GM23248 (cell line): ENCODE data around the gene LINC00237.

ENCODE experiments used
- EZH2 ChIP-seq: fragments of 200-600 bp; sonication (generic); IDR thresholded peaks from 2 replicates; pipeline ENCODE4 v1.6.1; 2018; ENCODE audit warnings: antibody characterized with exemption, mild to moderate bottlenecking; ENCODE audit not compliant: insufficient read depth, poor library complexity, severe bottlenecking
- EZH2phosphoT487 ChIP-seq: fragments of 200-600 bp; sonication (generic); IDR thresholded peaks from 2 replicates; pipeline ENCODE4 v1.6.1; 2018; ENCODE audit warnings: antibody characterized with exemption, moderate library complexity, mild to moderate bottlenecking, low read depth; ENCODE audit not compliant: insufficient read depth

- TF ChIP-seq EZH2 (no peak), EZH2phosphoT487 (no peak)
These were observed 9.7 kb downstream of the LINC00237 start for GRCh38 chr20:21096321-21097043.
